Hindlimb muscle (tissue), 1 donor: ENCODE results near the gene MRPL27. TPM values are rescaled to one million over a fixed set of nuclear protein-coding genes. Genes with fewer than 3 reads are reported as not detected.
A peak's percentile ranks its signal among the peaks of the same experiment; 100 is the strongest.
"Not testable (repeated sequence)": the region's sequence is repeated elsewhere in the genome, so short reads cannot be mapped to it uniquely, and the experiment has no call there.

Source experiments
- DNase-seq: peaks from one replicate; pipeline ENCODE4 v3.0.0-alpha.2; 2013
- polyA plus RNA-seq: library from polyadenylated mRNA; unstranded; fragments of 120-200 nt; gene quantifications from one replicate; pipeline ENCODE4 v1.2.1, GENCODE V29; 2013; ENCODE audit not compliant: insufficient read length

MRPL27 gene
- polyA plus RNA-seq, 1 donor: 52.5 TPM

DNA sequence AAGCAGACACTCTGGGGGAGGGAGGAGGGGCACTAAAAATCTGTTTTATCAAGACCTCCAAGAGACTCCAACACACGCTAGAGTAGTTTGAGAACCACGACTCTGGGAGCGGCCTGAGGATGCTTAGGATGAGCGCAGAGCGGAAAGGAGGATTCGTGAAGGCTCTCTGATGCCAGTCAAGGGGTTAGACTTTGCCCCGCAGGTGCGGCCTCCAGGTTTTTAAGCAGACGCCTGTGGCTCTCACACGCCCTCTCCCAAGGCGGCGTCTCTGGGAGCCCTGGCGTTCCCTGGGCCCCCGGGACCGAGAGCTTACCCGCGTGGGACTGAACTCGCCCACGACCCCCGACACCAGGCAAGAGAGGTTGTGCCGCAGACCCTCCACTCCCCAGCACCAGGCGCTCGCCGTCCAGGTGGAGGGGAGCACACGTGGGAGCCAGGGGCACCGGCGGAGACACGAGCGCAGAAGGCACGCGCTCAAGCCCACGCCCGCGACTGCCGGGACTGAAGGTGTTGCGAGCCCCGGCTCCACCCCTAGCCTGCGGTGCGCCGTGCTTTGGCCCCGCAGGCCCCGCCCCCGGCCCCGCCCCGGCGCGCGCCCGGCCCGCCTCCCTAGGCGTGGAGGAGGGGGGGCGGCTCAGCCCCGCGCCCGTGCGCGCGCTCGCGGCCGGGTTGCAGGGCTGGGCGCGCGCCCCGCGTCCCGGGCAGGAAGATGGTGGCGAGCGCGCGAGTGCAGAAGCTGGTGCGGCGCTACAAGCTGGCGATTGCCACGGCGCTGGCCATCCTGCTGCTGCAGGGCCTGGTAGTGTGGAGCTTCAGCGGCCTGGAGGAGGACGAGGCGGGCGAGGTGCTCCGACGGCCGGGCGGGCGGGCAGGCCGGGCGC is 27.3 kb downstream of the MRPL27 start, which contains the start of gene XYLT2:
TSS of gene XYLT2 (plus strand) at position 695 of the 881 bp plus-strand sequence. CDS start at position 710, 15 bp downstream.
- DNase-seq: peak; percentile 91

DNA sequence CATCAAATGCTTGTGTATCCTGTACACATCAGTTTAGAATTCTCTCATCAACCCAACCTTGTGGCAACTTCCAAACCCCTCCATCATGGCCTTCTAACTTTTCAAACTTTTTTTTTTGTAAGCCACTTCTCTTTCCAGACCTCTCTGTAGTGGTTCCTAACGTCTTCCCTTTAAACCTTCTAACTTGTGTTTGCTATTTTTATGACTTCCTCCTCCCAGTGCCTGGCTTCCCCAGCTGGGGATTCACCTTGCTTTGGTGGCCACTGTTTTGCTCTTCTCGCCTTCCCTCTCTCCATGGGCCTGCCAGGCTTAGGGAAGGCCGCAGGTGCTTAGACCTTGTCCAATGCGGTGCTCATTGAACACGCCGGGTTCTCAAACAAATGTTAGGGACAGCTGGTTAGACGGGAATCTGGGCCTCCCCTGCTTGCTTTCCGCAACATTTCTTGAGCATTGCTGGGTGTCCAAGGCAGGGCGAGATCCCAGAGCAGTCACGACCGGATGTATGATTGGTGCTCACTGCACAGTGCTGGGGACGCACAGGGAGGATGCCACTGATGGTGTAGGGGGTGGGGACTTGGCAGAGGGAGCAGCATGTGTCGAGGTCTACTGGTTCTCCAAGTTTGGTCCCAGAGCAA is 28.1 kb downstream of the MRPL27 start:
- DNase-seq: no peak

DNA sequence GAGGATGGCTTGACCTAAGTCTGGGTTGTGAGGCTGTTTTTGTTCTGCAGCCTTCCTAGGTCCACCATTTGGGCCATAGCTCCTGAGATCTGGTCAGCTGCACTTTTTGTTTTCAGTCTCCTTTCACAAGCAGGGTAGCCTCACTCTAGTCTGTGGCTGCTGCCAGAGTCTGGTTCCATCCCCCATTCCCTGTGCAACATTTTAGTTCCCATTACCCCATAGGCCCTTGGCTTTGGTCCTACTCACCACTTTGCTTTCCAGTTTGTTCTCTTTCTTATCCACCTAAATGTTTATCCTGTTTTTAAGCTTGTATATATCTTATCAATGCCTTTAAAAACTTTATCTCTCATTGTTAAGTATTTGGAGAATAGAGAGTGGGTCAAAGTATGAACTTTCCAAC is 33.6 kb downstream of the MRPL27 start:
- no peak for DNase-seq

DNA sequence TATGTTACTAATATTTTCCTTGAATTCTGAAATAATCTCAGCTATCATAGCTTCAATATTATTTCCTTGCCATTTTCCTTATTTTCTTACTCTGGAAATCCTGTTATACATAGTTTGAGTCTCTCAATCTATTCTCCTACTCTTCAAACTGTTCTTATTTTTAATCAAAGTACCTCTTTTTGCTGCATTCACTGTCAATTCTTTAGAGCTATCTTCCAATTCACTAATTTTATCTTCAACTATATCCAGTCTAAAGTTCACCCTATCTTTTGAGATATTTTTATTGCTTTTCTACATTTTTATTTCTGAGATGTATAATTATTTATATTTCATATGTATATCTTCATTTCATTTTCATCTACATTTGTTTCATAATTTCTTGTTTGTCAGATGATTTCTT is 34.3 kb downstream of the MRPL27 start:
- DNase-seq: no peak

DNA sequence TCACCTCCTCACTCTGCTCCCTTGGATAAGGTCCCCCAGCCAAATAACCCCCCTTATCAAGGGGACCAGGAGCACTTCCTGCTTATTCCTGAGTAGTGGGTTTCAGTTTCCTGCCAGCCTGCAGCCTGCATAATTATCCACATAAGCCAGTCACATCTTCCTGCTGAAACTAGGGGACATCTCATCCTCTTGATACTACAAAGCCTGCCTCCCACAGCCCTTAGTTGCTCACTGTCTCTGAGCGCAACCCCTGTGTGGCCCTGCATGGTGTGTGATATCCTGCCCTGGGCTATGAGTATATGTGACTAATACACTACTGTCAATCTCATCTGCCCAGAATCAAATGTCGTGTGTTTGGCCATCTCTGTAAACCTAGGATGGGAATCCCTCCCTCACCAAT is 35.0 kb downstream of the MRPL27 start:
- no peak for DNase-seq

DNA sequence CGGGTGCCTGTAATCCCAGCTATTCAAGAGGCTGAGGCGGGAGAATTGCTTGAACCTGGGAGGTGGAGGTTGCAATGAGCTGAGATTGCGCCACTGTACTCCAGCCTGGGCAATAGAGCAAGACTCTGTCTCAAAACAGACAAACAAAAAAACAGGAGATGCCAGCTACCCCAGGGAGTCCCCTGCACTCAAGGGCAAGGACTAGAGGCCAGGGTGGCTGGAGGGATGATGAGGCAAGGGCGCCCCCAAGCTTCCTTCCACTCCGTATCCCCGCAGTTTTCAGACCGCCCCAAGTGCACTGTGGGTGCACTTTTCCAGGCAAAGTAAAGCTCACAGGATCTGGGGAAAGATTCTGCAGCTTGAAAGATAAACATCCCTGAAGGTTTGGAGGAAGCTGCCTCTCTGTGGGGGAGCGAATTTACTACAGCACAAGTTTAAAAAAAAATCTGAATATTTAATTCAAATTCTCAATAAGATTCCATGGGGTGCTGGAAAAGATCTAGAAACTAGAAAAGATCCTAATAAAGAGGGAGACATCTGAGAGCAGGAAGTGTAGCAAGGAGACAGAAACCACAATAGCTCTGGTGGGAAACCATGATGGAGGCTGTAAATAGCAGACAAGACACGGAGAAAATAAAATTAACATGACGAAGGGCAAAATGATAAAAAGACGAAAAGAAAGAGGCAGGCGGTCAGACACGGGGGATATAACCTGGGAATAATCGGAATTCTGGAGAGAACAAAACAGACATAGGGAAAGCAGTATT is 39.5 kb downstream of the MRPL27 start:
- DNase-seq: not testable (repeated sequence)

- DNase-seq: no peak
Observed at GRCh38 chr17:50332196-50332595, 40.8 kb downstream of the MRPL27 start.

GRCh38 chr17:50331085-50331791 is 41.7 kb downstream of the MRPL27 start:
- DNase-seq: no peak

- no peak for DNase-seq
Observed at GRCh38 chr17:50330151-50330775, 42.7 kb downstream of the MRPL27 start.

DNA sequence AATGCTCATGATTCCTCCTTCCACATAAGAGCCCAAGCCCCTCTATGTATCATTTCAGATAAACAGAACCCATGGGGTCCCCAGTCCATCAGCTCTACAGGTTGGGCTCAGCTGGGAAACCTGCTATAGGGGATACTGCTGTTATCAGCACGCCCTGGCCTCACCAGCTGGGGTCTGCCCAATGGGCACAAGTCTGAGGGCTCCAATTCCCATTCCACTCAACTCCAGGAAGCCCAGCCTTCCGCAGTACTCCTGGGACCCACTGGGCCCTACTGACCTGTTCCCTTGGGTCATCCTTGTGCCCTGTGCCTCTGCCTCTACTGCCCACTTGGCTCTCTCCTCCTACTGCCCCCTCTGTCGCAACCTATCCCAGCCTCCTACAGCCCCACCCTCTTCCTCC is 43.3 kb downstream of the MRPL27 start:
- no peak for DNase-seq

DNA sequence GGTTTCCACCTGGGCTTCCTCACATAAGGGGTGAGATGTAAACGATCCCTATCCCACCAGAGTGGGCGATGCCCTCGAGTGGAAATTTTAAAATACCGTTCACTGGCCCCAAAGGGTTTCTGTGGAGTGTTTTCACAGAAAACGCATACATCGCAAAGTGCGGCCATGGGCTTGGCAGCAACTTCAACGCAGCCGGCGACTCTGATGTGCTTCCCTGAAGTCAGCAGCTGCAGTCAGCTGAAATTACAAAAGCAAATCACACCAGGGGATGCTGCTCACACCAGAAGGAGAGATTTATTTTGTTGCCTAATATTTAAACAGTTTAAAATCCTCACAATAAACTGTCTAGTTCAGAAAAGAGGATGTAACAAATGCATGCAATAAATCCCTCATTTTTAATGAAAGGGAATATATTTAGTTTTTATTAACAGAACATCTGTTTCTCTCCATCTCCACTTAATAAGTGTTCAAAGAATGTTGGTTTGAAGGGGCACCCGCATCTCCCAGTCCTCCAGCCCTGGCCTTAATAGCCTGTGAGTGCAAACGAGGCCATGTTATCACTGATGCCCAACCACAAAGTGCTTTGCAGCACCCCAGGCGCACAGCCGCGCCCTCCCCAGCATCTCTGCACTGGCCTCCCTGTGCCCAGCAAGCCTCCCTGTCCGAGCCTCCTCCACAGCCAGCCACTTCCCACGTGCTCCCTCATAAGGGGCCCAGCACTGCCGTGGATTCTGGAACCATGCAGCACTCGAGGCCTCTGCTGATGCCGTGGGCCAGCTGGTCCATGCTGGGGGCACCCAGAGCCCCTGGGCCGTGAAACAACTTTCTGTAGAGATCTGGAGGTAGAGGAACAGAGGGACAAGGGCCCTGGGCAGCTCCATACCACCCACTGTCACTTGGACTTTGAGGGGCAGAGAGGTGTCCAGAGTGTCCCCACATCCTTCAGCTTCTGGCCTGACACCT is 44.3 kb downstream of the MRPL27 start:
- no peak for DNase-seq

- DNase-seq: no peak
Observed at GRCh38 chr17:50326831-50327364, 46.1 kb downstream of the MRPL27 start.

DNA sequence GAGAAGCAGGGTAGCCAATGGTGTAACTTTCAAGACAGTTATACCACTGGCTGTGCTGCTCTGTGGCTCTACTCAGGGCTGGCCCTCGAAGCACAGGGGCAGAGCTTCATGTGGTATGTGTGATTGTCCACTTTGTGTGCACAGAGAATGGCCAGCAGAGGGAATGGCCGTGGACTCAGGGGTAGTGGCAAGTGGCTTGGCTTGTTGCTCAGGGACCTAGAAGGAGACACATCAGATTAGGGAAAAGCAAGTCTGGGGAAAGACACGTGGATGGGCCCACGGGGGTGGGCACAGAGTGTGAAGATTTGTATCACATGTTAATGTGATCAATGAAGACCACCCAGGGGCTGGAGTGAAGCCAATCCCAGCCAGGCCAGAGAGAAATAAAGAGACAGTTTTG is 47.1 kb downstream of the MRPL27 start:
- DNase-seq: no peak

- no peak for DNase-seq
Observed at GRCh38 chr17:50323060-50323459, 49.9 kb downstream of the MRPL27 start.

DNA sequence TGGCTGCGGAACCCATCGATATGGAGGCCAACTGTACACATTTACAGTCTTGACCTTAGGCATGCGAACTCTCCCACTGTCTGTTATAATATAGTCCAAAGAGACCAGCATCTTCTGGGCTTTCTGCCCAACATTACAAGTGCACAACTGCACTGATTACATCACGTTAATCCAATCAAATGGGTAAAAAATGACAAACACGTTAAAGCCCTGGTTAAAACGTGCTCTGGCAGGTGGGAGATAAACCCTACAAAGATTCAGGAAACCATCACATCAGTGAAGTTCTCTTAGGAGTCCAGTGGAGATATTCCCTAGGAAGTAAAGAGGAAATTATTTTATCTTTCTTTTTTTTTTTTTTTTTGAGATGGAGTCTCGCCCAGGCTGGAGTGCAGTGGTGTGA is 50.7 kb downstream of the MRPL27 start:
- DNase-seq: no peak

DNA sequence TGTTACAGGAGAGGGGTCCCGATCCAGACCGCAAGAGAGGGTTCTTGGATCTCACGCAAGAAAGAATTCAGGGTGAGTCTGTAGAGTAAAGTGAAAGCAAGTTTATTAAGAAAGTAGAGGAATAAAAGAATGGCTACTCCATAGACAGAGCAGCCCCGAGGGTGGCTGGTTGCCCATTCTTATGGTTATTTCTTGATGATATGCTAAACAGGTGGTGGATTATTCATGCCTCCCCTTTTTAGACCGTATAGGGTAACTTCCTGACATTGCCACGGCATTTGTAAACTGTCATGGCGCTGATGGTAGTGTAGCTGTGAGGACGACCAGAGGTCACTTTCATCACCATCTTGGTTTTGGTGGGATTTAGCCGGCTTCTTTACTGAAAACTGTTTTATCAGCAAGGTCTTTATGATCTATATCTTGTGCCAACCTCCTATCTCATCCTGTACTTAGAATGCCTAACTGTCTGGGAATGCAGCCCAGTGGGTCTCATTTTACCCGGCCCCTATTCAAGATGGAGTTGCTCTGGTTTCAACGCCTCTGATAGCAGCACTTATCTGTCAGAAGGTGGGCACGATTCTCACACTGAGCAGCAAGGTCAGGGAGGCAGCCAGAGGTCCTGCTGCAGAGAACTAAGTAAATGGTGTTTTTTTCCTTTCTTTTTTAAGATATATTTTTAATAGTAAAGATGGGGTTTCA is 53.5 kb downstream of the MRPL27 start:
- no peak for DNase-seq

- DNase-seq: no peak
Observed at GRCh38 chr17:50318501-50319285, 54.3 kb downstream of the MRPL27 start.
